Lower leg skin (tissue), 3 donors: Measurements from ENCODE around the gene MTX3.

ENCODE experiments used
- CTCF ChIP-seq, 3 donors: fragments of 450-650 bp; IDR thresholded peaks; one replicate each; pipeline ENCODE4 v1.5.1; 2016; ENCODE audit warnings: antibody characterized with exemption in 3 of 3, mild to moderate bottlenecking in 3 of 3, moderate library complexity in 2 of 3
- POLR2A ChIP-seq, 2 donors: fragments of 450-650 bp; IDR thresholded peaks; one replicate each; pipeline ENCODE4 v1.6.1; 2016 to 2017; ENCODE audit warnings: antibody characterized with exemption in 2 of 2, mild to moderate bottlenecking in 1 of 2, moderate library complexity in 1 of 2

GRCh38 chr5:79931866-79932265 is 59.2 kb downstream of the MTX3 start:
- TF ChIP-seq CTCF (IDR thresholded peaks at IDR 0.05) (no peak), POLR2A (IDR thresholded peaks at IDR 0.05) (no peak)
